Stimulated activated CD8-positive, alpha-beta memory T cell treated with anti-CD3 and anti-CD28 coated beads, Interleukin-12 subunit alpha, Interleukin-12 subunit beta, amount 100 ng/mL, for 24 hours (primary cell): Measurements from ENCODE around the gene KLC3.
"Not testable (repeated sequence)": the region's sequence is repeated elsewhere in the genome, so short reads cannot be mapped to it uniquely, and the experiment has no call there.

Experiments
- DNase-seq: peaks from one replicate; pipeline ENCODE4 v3.0.0-alpha.2; 2020; ENCODE audit errors: extremely low read depth

The KLC3 gene

DNA sequence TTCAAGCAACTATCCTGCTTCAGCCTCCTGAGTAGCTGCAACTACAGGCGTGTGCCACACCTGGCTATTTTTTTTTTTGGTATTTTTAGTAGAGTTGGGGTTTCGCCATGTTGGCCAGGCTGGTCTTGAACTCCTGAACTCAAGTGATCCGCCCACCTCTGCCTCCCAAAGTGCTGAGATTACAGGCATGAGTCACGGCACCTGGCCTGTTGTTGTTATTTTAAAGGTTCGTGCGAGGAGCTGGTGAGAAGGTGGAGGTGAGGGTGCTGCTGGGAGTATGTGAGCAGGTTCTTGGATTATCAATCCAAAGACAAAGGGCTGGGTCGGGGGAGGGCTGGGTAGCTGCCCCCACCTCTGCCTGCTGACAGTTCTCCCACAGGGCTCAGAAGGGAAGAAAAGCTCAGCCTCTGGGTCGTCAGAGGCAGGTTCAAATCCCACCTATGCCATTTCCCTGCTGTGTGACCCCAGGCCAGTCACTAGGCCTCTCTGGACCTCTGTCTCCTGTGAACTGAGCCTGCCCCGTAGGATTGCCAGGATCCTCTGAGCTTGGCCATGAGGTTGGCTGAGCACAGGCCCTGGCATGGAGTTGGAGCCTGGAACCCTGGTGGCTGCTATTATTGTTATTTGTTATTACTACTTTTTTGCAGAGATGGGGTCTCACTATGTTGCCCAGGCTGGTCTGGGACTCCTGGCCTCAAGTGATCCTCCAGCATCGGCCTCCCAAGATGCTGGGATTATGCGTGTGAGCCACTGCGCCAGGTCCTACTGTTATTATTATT lies 19.4 kb upstream of the KLC3 start:
- DNase-seq, result no peak

DNA sequence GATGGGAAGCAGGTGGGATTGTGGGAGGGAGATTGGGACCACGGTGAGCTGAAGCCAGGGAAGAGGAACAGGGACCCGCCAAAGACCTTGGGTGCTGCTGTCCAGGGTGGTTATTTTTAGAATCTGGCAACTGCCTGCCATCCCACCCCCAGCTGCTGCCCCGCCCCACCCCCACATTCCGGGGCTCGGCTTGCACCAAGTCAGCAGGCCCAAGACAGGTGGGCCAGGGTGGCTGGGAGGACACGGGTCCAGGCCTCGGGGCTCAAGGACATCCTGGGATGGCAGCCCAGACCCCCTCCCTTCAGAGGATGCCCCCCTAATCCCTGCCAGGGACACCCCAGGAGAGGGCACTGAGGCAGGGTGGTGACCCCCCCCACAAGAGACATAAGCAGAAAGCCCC lies 18.7 kb upstream of the KLC3 start:
- DNase-seq, result no peak

DNA sequence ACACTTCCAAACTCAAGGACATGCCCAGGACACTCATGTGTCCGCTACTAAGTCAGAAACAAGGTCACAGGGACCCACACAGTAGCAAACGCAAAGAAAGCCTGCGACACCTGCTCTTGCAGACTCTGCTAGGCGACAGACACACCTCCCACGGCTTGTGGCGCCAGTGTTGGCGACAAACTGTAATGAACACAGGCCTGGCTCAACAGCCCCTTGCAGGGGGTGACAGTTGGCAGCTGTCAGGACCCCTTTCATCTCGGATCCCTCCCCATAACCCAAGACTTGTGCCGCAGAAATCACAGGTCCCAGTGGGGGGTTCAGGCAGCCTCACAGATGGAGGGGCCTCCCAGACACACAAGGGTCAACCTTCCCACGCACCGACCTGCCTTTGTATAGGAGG lies 18.2 kb upstream of the KLC3 start:
- DNase-seq, result no peak

DNA sequence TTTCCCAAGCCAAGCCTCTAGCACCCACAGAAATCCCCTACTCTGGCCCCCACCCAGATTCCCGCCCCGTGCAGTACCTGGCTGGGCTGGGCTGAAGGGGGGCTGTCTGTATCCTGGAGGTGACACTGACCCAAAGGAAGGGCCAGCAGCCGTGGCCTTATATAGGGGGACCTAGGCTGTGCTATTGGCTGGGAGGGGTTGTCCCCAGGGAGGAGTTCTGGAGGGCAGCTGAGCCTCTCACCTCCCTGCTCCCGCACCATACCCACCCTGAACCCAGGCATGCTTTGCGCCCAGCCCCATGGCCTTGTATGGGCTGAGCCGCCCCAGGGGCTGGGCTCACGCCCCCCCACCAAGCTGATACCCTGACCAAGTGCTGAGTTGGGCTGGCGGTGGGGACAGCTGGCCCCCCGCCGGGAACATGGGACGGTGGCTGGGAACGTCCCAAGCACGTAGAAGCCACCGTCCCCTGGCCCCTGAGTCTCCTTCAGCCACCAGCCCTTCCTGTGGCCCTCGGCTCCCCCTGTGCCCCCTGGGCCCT lies 17.7 kb upstream of the KLC3 start, which contains the start of gene CKM:
CKM (minus strand) TSS at position 132 of the 538 bp plus-strand sequence. CDS start 3,162 bp downstream, outside the sequence.
- no peak for DNase-seq

DNA sequence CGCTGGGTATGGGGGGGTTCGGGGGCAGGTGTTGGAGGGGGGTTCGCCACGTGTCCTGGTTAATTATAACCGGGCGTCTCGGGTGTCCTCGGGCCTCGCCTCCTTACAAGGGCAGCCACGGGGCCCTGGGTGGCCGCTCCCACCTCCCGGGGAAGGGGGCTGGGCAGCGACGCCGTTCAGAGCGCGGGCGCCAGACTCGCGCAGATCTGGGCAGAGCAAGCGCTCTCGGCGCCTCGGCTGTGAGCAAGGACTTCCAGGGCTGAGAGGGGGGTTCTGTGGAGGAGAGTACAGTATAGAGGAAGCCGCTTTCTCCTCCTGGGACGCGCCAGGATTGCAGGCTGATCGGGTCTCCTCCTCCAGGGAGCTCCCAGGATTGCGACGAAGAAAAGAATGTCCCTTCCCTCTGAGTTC lies 16.9 kb upstream of the KLC3 start:
- DNase-seq, result no peak

DNA sequence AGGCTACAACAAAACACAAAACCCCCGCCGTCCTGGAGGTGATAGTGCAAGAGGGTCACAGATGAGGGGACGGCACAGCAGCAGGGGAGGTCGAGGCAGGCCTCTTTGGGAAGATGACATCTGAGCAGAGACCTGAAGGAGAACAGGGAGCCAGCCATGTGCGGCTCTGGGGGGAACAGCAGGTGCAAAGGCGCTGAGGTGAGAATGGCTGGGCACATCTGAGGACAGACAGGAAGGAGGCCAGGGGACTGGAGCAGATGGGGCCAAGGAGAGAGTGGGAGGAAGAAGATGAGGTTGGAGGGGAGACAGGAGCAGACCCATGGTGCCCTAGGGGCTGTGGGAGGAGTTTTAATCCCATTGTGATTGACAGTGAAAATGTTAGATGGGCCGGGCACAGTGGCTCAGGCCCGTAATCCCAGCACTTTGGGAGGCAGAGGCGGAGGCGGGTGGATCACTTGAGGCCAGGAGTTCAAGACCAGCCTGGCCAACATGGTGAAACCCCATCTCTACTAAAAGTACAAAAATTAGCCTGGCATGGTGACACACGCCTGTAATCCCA lies 16.1 kb upstream of the KLC3 start:
- DNase-seq, result no peak

DNA sequence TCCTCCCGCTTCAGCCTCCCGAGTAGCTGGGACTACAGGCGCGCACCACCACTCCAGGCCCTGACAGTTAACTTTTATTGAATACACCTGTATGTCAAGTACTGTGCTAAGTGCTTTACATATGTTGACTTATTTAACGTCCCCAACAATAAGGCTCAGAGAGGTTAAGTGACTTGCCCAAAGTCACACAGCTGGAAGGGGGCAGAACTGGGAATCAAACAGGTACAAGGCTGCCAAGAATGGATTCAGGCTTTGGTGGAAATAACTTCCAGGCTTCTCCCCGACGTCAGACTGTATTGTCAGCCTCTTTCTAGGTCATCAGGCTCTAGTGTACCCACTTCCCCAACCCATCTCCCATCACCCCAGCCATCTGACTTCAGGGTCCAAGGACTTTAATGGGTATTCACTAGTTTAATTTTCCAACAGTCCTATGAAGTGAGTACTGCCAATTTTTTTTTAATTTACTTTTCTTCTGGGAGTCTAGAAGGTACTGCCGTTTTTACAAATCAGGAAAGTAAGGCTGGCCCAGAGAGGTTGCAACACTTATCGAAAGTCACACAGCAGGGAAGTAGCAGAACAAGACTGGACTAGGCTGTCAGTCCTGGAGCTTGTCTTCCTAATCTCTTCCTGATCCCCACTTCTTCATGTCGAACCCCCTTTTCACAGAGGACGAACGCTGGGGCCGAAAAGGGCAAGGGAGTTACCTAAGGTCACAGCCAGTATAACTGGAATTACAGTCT lies 13.0 kb upstream of the KLC3 start:
- no peak for DNase-seq

DNA sequence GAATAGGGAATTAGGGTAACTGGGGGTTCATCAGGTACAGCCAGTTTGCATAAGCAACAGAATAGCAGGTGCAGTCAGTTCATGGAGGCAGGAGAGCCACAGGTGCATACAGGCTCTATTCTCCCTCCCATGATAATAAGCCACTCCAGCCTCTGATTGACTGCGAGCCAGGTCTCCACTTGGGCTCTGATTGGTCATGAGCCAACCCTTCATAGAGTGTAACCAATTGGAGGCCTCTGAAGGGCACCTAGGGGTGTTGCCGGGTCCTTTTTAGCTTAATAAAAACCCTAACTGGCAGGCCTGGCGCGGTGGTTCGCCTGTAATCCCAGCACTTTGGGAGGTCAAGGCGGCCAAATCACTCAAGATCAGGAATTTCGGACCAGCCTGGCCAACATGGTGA lies 9.1 kb upstream of the KLC3 start:
- DNase-seq, result no peak

DNA sequence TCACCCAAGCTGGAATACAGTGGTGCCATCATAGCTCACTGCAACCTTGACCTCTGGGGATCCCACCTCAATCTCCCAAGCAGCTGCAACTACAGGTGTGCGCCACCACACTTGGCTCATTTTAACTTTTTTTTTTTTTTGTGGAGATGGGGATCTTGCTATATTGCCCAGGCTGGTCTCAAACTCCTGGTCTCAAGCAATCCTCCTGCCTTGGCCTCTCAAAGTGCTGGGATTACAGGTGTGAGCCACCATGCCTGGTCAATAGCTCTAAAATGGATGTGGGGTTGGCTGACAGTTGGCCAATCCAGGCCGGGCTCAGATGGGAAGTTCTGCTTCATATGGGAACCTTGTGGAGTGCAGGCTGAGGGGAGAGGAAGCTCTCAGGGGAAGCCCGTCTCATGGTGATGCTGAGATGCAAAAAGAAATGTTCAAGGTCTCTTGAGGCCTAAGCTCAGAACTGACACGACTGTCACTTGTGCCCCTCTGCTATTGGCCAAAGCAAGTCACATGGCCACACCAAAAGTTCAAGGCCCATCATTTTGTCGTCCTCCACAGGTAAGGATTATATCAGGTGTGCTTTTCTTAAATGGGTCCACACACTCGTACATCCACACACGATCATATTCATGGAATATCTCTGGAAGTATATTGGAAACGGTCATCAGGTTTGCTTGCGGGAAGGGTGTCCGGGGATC lies 6.8 kb upstream of the KLC3 start:
- DNase-seq, result no peak

DNA sequence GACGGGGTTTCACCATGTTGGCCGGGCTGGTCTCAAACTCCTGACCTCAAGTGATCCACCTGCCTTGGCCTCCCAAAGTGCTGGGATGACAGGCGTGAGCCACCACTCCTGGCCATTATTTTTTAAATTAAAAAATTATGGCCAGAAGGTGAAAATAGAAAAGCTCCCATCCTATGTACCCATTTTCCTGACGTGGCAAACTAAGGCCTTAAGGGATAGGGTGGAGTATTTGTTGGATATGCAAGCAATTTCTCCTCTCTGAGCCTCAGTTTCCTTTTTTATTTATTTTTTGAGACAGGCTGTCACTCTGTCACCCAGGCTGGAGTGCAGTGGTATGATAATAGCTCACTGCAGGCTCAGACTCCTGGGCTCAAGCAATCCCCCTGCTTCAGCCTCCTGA lies 5.7 kb upstream of the KLC3 start:
- not testable (repeated sequence) for DNase-seq

DNA sequence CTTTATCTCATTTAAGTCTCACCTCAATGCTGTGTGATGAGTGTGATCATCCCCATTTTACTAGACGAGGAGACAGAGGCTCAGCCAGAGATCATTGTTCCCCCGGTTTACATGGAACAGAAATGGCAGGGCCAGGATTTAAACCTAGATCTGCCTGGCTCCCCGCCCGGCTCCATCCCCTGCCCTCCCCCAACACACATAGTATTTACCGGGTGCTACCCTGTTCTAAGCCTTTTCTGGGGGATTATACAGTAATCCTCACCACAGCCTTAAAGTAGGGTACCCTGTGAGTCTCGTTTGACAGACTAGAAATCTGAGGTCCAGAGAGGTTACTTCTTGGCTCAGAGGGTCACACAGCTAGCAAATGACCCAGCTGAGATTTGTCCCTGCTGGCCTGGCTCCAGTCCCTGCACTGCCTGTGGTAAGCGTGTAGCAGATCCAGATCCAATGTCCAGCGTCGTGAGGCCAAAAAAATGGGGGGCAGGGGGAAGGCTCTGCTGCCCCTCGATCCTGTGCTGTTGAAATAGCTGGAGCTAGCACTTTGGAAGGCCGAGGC lies 3.8 kb upstream of the KLC3 start:
- no peak for DNase-seq

DNA sequence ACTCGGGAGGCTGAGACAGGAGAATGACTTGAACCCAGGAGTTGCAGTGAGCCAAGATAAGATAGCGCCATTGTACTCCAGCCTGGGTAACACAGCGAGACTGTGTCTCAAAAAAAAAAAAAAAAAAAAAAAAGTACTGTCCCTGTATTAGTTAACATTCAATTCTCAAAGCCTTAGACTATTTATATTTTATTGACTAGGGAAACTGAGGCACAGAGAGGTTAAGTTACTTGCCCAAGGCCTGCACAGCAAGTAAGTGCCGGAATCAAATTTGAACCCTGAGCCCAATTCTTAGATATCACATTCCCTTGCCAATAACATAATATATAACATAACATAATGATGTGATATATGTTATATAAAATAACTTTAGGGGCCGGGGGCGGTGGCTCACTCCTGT lies 921 bp upstream of the KLC3 start:
- DNase-seq, result no peak

DNA sequence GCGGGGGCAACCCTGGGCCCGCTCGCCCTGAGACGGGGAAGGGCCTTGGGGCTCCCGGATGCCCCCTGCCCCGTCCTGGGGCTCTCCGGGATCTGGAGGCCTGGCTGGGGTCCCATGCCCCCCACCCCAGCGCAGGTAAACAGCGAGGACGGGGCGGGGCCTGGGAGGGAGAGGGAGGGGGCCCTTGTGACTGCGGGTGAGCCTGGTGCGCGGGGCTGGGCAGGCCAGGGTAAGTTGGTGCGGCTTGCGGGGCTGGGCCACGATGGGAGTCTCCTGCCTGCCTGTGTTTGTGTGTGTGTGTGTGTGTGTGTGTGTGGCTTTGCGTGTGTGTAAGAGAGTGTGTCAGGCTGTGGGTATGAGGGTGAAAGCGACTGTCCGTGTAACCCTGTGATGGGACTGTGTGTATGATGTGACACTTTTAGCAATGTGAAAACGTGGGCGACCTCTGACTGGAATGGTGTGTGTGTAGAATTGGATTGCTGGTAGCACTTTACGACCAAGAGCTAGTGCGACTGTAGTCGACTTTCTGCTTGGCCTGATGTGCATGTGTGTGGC lies 426 bp downstream of the KLC3 start:
- no peak for DNase-seq

DNA sequence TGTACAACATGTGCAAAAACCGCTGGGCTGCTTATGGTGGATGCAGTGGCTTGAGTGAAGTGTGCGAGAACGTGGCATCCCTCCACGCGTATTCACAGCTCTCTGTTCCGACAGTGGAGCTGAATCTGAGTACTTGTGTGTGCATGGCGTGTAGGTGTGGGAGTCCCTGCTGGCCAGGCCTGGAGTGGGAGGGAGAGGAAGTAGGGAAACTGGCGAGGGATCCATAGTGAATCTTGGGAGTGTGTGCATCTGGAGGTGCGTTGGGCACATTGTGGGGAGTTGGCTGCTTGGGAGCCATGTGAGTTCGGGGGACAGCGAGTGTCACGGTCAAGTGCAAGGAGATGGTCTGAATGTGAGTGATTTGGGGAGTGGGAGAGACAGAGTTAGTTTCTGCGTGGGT lies 2.4 kb downstream of the KLC3 start:
- no peak for DNase-seq

DNA sequence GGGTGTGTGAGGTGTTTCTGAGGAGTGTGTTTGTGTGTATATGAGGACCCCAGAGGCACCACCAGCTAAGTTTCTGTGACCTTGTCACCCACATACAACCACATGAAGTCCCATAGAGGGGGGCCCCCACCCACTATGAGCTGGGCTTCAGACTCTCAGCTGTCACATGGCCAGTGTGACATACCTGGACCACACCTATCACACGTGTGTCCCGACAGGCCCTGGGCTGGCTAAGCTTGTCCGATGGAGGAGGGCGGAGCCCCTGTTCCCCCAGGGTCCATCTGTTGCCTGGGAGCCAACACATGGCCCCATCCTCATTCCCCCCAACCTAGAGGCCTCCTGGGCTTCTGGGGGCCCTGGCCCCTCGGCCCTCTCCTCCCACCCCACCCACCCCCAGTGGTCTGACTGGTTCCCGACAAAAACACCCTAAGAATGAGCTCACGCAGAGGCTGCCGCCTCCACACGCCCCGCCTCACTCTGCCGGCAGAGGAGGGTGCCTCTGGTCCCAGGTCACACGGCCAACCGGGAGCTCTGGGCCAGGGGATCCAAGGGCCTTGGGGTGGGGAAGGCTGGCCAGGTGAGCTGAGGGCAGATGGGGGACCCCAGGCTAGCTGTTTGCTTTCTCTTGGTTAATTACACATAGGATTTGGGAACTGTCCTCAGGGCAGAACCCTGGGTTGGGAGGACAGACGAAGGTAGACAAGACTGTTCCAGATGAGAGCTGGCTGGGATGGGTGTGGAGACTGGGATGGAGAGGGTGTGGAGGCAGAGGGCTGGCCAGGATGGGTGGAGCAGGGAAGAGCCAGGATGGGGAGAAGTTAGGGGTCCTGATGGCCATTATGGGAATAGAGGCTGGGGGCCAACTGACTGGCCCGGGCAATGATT lies 4.3 kb downstream of the KLC3 start:
- no peak for DNase-seq

DNA sequence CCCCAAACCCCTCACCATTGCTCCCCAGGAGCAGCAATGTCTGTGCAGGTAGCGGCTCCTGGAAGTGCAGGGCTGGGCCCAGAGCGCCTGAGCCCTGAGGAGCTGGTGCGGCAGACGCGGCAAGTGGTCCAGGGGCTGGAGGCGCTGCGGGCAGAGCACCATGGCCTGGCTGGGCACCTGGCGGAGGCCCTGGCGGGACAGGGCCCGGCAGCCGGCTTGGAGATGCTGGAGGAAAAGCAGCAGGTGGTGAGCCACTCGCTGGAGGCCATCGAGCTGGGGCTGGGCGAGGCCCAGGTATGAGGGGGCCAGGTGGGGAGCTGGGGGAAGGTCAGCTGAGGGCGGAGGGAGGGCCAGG lies 4.9 kb downstream of the KLC3 start:
- DNase-seq, result no peak

DNA sequence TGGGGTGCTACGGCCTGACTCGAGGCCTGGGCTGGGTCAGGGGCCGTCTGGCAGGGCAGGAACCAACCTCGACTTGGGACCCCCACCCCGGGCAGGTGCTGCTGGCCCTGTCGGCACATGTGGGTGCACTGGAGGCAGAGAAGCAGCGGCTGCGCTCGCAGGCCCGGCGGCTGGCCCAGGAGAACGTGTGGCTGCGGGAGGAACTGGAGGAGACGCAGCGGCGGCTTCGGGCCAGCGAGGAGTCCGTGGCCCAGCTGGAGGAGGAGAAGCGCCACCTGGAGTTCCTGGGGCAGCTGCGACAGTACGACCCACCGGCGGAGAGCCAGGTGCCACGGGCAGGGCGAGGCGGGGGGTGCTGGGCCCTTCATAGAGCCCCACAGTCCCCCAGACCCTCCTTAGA lies 5.9 kb downstream of the KLC3 start:
- no peak for DNase-seq

DNA sequence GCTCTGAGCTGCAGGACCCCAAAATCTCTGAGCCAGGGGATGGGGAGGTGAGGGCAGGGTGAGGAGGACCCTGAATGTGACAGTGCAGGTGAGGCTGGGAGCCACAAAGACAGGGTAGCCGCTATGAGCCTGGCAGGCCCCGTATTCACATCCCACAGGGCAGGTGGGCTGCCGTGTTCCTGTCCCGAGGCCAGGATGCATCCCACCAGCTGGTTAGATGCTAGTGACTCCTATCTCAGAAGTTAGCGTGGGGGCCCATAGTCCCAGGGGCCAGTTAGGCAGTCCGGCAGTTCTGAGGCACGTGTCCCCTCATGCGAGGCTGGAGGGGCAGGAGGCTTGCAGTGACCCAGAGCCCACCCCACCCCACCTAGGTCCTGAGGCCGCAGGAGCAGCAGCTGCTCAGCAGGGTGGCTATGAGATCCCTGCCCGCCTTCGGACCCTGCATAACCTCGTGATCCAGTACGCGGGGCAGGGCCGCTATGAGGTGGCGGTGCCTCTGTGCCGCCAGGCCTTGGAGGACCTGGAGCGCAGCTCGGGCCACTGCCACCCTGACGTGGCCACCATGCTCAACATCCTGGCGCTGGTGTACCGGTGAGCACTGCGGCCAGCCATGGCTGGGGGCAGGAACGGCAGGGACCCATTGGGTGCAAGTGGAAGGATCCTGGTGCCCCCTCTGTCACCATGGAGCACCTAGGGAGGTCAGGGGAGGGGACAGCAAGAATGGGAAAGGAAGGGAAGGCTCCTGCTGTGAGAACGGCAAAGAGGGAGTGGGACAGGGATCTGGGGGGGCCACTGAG lies 7.2 kb downstream of the KLC3 start:
- no peak for DNase-seq

DNA sequence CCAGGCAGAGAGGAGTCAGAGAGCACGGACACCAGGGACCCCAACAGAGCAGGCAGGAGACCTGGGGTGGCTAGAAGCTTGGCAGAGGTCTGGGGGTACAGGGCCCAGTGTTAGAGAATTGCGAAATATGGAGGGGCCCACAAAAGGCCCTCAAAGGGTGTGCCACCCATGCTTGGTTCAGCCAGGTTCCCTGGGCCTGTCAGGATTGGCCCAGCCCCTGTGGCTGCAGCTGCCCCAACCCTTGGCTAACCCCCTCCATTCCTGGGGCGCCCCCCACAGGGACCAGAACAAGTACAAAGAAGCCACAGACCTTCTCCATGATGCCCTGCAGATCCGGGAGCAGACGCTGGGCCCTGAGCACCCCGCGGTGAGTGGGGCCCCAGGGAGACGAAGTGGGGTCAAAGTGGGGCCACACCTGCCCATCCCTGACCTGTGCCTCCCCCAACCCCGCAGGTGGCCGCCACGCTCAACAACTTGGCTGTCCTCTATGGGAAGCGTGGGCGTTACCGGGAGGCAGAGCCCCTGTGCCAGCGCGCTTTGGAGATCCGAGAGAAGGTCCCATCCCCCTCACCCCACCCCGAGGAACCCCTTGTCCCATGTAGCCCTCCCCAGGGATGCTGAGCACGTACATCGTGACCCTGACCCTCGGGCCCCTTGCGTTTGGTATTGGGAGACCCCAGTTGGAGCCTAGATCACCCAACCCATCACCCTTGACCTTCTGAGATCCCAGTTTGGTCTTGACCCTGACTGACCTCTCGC lies 8.0 kb downstream of the KLC3 start:
- DNase-seq, result no peak
